ENCODE measurements around the gene NARS2. TPM values are rescaled to one million over a fixed set of nuclear protein-coding genes. Genes with fewer than 3 reads are reported as not detected.

NARS2 gene
- total RNA-seq, 1 experiment from 2014 or later = 30.2 TPM

- Histone ChIP-seq H3K9me3 (replicated peaks) (no peaks in the 10 kb centered on the region), H3K36me3 (no peaks in the 10 kb centered on the region), H3K4me3 (no peak overlapping the region), H3K27me3 (no peaks in the 10 kb centered on the region), H3K4me1 (0 out of 2 replicates have a peak, but pooled peaks cover 4% of the 10 kb centered on the region), H3K27ac (no peak overlapping the region)
- DNase-seq = peak in 1 of 2 experiments; percentile 10
Measured at GRCh38 chr11:78419327-78419726, 155.3 kb downstream of the NARS2 start.

- no peak for DNase-seq
- no peaks in the 10 kb centered on the region for H3K27me3 ChIP-seq
- H3K4me3 ChIP-seq = peak overlapping the region; percentile 86
- H3K4me1 ChIP-seq = 0 out of 2 replicates have a peak, but pooled peaks cover 4% of the 10 kb centered on the region
- no peaks in the 10 kb centered on the region for H3K9me3 ChIP-seq (replicated peaks)
- H3K27ac ChIP-seq = no peak overlapping the region
- H3K36me3 ChIP-seq = no peaks in the 10 kb centered on the region
Measured at GRCh38 chr11:78418584-78419211, 156.0 kb downstream of the NARS2 start.

GRCh38 chr11:78417888-78418583 lies 156.6 kb downstream of the NARS2 start:
- Histone ChIP-seq H3K36me3 (no peaks in the 10 kb centered on the region), H3K9me3 (replicated peaks) (no peaks in the 10 kb centered on the region), H3K27ac (peak overlapping the region; percentile 47), H3K4me1 (0 out of 2 replicates have a peak, but pooled peaks cover 4% of the 10 kb centered on the region), H3K4me3 (peak overlapping the region; percentile 86), H3K27me3 (no peaks in the 10 kb centered on the region)
- DNase-seq = peak; percentile 76 to 83

GRCh38 chr11:78417175-78417887 lies 157.3 kb downstream of the NARS2 start, which contains the start of gene GAB2:
GAB2 (minus strand) TSS chr11:78417820; CDS start chr11:78417720, 100 bp downstream.
- DNase-seq = no peak
- Histone ChIP-seq H3K4me1 (0 out of 2 replicates have a peak, but pooled peaks cover 4% of the 10 kb centered on the region), H3K4me3 (peak within 1 kb of the TSS; percentile 86), H3K27ac (peak within 1 kb of the TSS; percentile 55), H3K36me3 (no peaks in the 10 kb centered on the region), H3K27me3 (no peaks in the 10 kb centered on the region), H3K9me3 (replicated peaks) (no peaks in the 10 kb centered on the region)

- DNase-seq = peak; percentile 85 to 90
- no peaks in the 10 kb centered on the region for H3K27me3 ChIP-seq
- peak overlapping the region; percentile 55 for H3K27ac ChIP-seq
- 0 out of 2 replicates have a peak, but pooled peaks cover 4% of the 10 kb centered on the region for H3K4me1 ChIP-seq
- no peaks in the 10 kb centered on the region for H3K9me3 ChIP-seq (replicated peaks)
- H3K36me3 ChIP-seq = no peaks in the 10 kb centered on the region
- peak overlapping the region; percentile 86 for H3K4me3 ChIP-seq
Measured at GRCh38 chr11:78416285-78417174, 158.1 kb downstream of the NARS2 start.

GRCh38 chr11:78415338-78415737 lies 159.3 kb downstream of the NARS2 start:
- DNase-seq = no peak
- Histone ChIP-seq H3K27me3 (no peaks in the 10 kb centered on the region), H3K36me3 (no peaks in the 10 kb centered on the region), H3K27ac (no peak overlapping the region), H3K4me1 (no peaks in the 10 kb centered on the region), H3K4me3 (no peak overlapping the region), H3K9me3 (replicated peaks) (no peaks in the 10 kb centered on the region)

GRCh38 chr11:78414321-78415051 lies 160.2 kb downstream of the NARS2 start:
- Histone ChIP-seq H3K27ac (no peak overlapping the region), H3K27me3 (no peaks in the 10 kb centered on the region), H3K36me3 (no peaks in the 10 kb centered on the region), H3K4me3 (no peak overlapping the region), H3K9me3 (replicated peaks) (no peaks in the 10 kb centered on the region), H3K4me1 (no peaks in the 10 kb centered on the region)
- peak in 1 of 2 experiments; percentile 30 for DNase-seq

GRCh38 chr11:78408619-78409018 lies 166.0 kb downstream of the NARS2 start:
- Histone ChIP-seq H3K9me3 (replicated peaks) (peaks cover 4% of the 10 kb centered on the region; the same call in 1 of the 2 replicates), H3K27ac (no peak overlapping the region), H3K27me3 (no peaks in the 10 kb centered on the region), H3K4me1 (no peaks in the 10 kb centered on the region), H3K36me3 (no peaks in the 10 kb centered on the region), H3K4me3 (no peak overlapping the region)
- no peak for DNase-seq

- H3K36me3 ChIP-seq = no peaks in the 10 kb centered on the region
- H3K9me3 ChIP-seq (replicated peaks) = peaks cover 4% of the 10 kb centered on the region; the same call in 1 of the 2 replicates
- no peak for DNase-seq
- no peak overlapping the region for H3K4me3 ChIP-seq
- no peak overlapping the region for H3K27ac ChIP-seq
- H3K4me1 ChIP-seq = no peaks in the 10 kb centered on the region
- no peaks in the 10 kb centered on the region for H3K27me3 ChIP-seq
Measured at GRCh38 chr11:78406568-78407196, 168.0 kb downstream of the NARS2 start.

GRCh38 chr11:78405805-78406204 lies 168.9 kb downstream of the NARS2 start:
- no peak for DNase-seq
- H3K9me3 ChIP-seq (replicated peaks) = peaks cover 4% of the 10 kb centered on the region; the same call in 1 of the 2 replicates
- H3K36me3 ChIP-seq = no peaks in the 10 kb centered on the region
- no peak overlapping the region for H3K27ac ChIP-seq
- no peaks in the 10 kb centered on the region for H3K27me3 ChIP-seq
- no peak overlapping the region for H3K4me3 ChIP-seq
- H3K4me1 ChIP-seq = no peaks in the 10 kb centered on the region

GRCh38 chr11:78403781-78404180 lies 170.9 kb downstream of the NARS2 start:
- Histone ChIP-seq H3K9me3 (replicated peaks) (peaks cover 4% of the 10 kb centered on the region; the same call in 1 of the 2 replicates), H3K36me3 (no peaks in the 10 kb centered on the region), H3K27ac (no peak overlapping the region), H3K27me3 (no peaks in the 10 kb centered on the region), H3K4me3 (no peak overlapping the region), H3K4me1 (no peaks in the 10 kb centered on the region)
- no peak for DNase-seq

- DNase-seq = no peak
- Histone ChIP-seq H3K27ac (no peak overlapping the region), H3K27me3 (no peaks in the 10 kb centered on the region), H3K4me3 (no peak overlapping the region), H3K9me3 (replicated peaks) (peaks cover 4% of the 10 kb centered on the region; the same call in 1 of the 2 replicates), H3K4me1 (no peaks in the 10 kb centered on the region), H3K36me3 (no peaks in the 10 kb centered on the region)
Measured at GRCh38 chr11:78402847-78403246, 171.8 kb downstream of the NARS2 start.

GRCh38 chr11:78400702-78401101 lies 174.0 kb downstream of the NARS2 start:
- no peak for DNase-seq
- Histone ChIP-seq H3K36me3 (no peaks in the 10 kb centered on the region), H3K9me3 (replicated peaks) (no peaks in the 10 kb centered on the region), H3K27ac (no peak overlapping the region), H3K27me3 (no peaks in the 10 kb centered on the region), H3K4me1 (no peaks in the 10 kb centered on the region), H3K4me3 (no peak overlapping the region)

All from SJCRH30 (cell line).